ENCODE data around the gene NOC2L. TPM values are rescaled to one million over a fixed set of nuclear protein-coding genes. Genes with fewer than 3 reads are reported as not detected.
"Not testable (repeated sequence)": the region's sequence is repeated elsewhere in the genome, so short reads cannot be mapped to it uniquely, and the experiment has no call there.

The NOC2L gene
- polyA plus RNA-seq, 1 donor from 2014 or later: 64.9 TPM

DNA sequence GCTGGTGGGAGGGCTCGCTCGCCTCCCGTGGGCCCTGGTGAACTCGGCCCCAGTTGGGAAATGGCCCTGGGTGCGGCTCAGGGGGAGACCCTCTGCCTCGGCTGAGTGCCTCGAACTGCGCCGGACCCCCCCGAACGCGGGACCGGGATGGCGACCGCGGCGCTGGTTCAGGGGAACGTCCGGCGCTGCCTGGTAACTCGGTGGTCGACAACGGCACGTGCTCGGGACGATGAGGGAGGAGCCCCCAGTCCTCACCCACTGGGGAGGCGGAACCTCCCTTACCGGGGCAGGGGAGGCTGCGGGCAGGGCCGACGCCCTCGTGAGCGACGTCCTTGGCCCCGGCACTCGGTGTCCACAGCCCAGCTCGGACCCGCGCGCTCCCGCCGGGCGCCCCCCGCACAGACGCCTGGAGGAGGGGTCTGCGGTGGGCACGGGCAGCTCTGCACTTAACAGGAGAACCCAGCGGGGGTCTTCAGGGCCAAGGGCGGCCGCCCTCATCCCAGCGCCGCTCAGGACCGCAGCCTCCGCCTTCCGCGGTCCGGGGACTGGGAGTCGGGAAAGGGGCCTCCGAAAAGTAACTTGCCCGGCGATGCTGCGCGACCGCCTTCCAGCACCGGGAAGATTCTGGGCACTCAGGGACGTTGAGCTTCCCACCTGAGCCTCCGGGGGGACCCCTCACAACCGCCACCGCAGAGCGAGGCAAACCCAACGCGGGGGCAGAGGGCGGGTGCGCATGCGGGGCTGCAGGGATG, 39.1 kb upstream of the NOC2L start:
- Mint-ChIP-seq H3K9me3 (peaks cover 0 to 2% (median 0%) of the 10 kb centered on the region in 3 donors), H3K4me3 (no peak overlapping the region), H3K27ac (no peak overlapping the region), H3K36me3 (no peaks in the 10 kb centered on the region), H3K27me3 (peaks cover 34% of the 10 kb centered on the region), H3K4me1 (peaks cover 0 to 5% (median 4%) of the 10 kb centered on the region in 3 donors)

DNA sequence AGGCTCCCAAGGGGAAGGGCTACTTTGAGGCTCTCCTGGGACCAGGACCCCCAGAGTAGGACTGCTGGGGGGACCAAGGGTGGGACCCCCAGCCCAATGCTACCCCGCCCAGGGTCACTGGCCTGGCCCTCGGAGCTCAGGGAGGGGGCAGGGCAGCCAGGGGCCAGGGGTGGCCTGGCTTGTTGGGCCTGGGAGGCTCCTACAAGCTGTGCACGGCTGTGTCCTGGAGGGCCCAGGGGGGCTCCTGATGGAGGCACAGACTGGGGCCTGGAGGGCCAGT, 38.6 kb upstream of the NOC2L start:
- H3K36me3 Mint-ChIP-seq: no peaks in the 10 kb centered on the region
- H3K27ac Mint-ChIP-seq: no peak overlapping the region
- peaks cover 0 to 5% (median 3%) of the 10 kb centered on the region in 3 donors for H3K4me1 Mint-ChIP-seq
- H3K9me3 Mint-ChIP-seq: peaks cover 0 to 3% (median 0%) of the 10 kb centered on the region in 3 donors
- no peak overlapping the region for H3K4me3 Mint-ChIP-seq
- peaks cover 32% of the 10 kb centered on the region for H3K27me3 Mint-ChIP-seq

DNA sequence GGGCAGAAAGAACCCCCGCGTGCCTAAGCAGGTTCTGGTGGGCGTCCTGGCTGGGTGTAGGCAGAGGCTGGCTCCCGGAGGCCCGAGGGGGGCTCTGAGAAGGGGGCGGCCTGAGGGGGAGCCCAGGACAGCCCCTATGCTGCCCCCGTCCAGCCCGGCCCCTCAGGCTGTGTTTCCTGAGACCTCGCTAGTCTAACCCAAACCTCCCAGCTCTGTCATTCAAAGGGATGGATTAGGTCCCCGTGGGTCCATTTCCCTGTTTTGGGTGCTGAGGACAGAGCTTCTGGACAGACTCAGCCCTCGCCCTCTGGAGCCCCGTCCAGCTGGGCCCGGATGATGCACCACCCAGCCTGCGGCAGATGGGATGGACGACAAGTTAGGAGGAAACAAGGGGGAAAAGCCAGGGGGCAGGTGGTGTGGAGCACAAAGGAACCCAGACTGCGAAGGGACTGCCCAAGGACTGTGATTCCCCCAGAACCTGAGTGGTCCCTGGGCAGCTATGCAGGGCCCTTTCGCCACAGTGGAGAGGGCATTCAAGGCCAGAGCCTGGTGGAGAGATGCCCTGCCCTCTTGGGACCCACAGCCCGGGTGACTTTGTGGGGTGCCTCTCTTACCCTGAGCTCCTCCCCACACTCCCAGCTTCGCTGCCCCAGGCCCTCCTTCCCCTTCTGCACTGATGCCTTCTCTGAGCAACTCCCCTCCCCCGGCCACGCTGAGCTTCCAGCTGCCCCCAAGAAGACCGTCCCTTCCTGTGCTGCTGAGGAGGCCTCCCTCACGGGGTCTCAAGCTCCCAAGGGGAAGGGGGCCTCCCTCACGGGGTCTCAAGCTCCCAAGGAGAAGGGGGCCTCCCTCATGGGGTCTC, 38.0 kb upstream of the NOC2L start:
- peak overlapping the region in 1 of 4 donors; percentile 32 for H3K4me3 Mint-ChIP-seq
- H3K36me3 Mint-ChIP-seq: no peaks in the 10 kb centered on the region
- peaks cover 0 to 8% (median 2%) of the 10 kb centered on the region in 3 donors for H3K4me1 Mint-ChIP-seq
- peaks cover under 1 to 6% (median 2%) of the 10 kb centered on the region in 3 donors for H3K9me3 Mint-ChIP-seq
- H3K27me3 Mint-ChIP-seq: peaks cover 34% of the 10 kb centered on the region
- H3K27ac Mint-ChIP-seq: no peak overlapping the region

GRCh38 chr1:995665-996633, 36.9 kb upstream of the NOC2L start:
- Mint-ChIP-seq H3K27ac (peak overlapping the region in 1 of 3 donors; percentile 74), H3K4me1 (peaks cover 0 to 8% (median 1%) of the 10 kb centered on the region in 3 donors), H3K4me3 (peak overlapping the region in 1 of 4 donors; percentile 35), H3K36me3 (no peaks in the 10 kb centered on the region), H3K9me3 (peaks cover 2 to 12% (median 4%) of the 10 kb centered on the region in 3 donors), H3K27me3 (peaks cover 39% of the 10 kb centered on the region)

GRCh38 chr1:994546-994945, 35.5 kb upstream of the NOC2L start:
- H3K27me3 Mint-ChIP-seq: peaks cover 45% of the 10 kb centered on the region
- H3K9me3 Mint-ChIP-seq: peaks cover 2 to 12% (median 4%) of the 10 kb centered on the region in 3 donors
- H3K36me3 Mint-ChIP-seq, H3K4me1 Mint-ChIP-seq: not testable (repeated sequence)
- peak overlapping the region in 1 of 4 donors; percentile 35 for H3K4me3 Mint-ChIP-seq
- peak overlapping the region in 1 of 3 donors; percentile 74 for H3K27ac Mint-ChIP-seq

GRCh38 chr1:993379-993995, 34.4 kb upstream of the NOC2L start:
- Mint-ChIP-seq H3K4me3 (no peak overlapping the region), H3K27ac (peak overlapping the region in 1 of 3 donors; percentile 67), H3K4me1 (peaks cover 1 to 6% (median 4%) of the 10 kb centered on the region in 3 donors), H3K9me3 (peaks cover 2 to 12% (median 4%) of the 10 kb centered on the region in 3 donors), H3K27me3 (peaks cover 51% of the 10 kb centered on the region), H3K36me3 (peaks cover 2% of the 10 kb centered on the region)

DNA sequence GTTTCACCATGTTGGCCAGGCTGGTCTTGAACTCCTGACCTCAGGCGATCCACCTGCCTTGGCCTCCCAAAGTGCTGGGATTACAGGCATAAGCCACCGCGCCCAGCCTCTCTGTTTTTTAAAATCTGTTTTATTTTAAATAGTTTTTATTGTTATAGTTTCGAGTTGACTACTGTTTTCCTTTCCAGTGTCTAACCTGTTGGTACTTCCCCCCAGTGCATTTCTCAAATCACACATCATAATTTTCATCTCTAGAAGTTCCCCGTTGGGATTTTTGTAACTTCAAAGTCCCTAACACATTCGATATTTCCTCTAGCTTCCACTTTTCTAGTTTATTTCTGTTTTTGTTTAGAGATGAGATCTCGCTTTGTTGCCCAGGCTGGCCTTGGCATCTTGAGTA, 33.3 kb upstream of the NOC2L start:
- H3K4me1 Mint-ChIP-seq: peaks cover 1 to 6% (median 4%) of the 10 kb centered on the region in 3 donors
- H3K27me3 Mint-ChIP-seq: peaks cover 49% of the 10 kb centered on the region
- peaks cover 2 to 12% (median 4%) of the 10 kb centered on the region in 3 donors for H3K9me3 Mint-ChIP-seq
- no peak overlapping the region for H3K27ac Mint-ChIP-seq
- peaks cover 2% of the 10 kb centered on the region for H3K36me3 Mint-ChIP-seq
- peak overlapping the region in 1 of 4 donors; percentile 33 for H3K4me3 Mint-ChIP-seq

DNA sequence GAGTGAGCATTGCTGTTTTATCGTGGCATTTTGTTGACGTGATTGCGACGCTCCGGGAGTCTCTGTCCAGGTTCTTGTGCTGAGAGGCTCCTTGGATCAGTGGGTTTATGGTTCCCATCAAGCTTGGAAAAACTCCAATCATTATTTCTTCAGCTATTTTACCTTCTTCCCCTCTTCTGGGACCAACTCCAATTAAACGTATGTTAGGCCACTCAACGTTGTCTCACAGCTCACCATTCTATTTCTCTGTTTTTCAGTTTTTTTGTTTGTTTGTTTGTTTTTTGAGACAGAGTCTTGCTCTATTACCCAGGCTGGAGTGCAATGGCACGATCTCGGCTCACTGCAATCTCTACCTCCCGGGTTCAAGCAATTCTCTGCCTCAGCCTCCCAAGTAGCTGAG, 32.8 kb upstream of the NOC2L start:
- no peak overlapping the region for H3K4me3 Mint-ChIP-seq
- H3K27me3 Mint-ChIP-seq: peaks cover 45% of the 10 kb centered on the region
- peaks cover 2% of the 10 kb centered on the region for H3K36me3 Mint-ChIP-seq
- peaks cover 2 to 12% (median 4%) of the 10 kb centered on the region in 3 donors for H3K9me3 Mint-ChIP-seq
- H3K27ac Mint-ChIP-seq: no peak overlapping the region
- H3K4me1 Mint-ChIP-seq: peaks cover under 1 to 6% (median 4%) of the 10 kb centered on the region in 3 donors

- H3K4me1 Mint-ChIP-seq, H3K36me3 Mint-ChIP-seq: not testable (repeated sequence)
- Mint-ChIP-seq H3K27me3 (peaks cover 47% of the 10 kb centered on the region), H3K9me3 (peaks cover 2 to 12% (median 4%) of the 10 kb centered on the region in 3 donors), H3K27ac (peak overlapping the region in 2 of 3 donors; percentile 18 to 59), H3K4me3 (peak overlapping the region in 1 of 4 donors; percentile 2)
Measured at GRCh38 chr1:991275-991674, 32.2 kb upstream of the NOC2L start.

DNA sequence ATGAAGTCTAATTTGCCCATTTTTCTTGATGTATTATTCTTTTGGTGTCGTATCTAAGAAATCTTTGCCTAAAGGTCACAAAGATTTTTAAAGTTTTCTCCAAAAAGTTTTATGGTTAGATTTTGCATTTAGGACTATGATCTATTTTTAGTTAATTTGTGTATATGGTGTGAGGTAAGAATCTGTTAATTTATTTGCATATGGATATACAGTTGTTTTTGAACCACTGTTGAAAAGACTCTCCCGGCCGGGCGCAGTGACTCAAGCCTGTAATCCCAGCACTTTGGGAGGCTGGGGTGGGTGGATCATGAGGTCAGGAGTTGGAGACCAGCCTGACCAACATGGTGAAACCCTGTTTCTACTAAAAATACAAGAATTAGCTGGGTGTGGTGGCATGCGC, 29.0 kb upstream of the NOC2L start:
- Mint-ChIP-seq H3K27ac (peak overlapping the region in 1 of 3 donors; percentile 3), H3K27me3 (peaks cover 43% of the 10 kb centered on the region)
- not testable (repeated sequence) for H3K4me3 Mint-ChIP-seq, H3K9me3 Mint-ChIP-seq, H3K4me1 Mint-ChIP-seq, H3K36me3 Mint-ChIP-seq

DNA sequence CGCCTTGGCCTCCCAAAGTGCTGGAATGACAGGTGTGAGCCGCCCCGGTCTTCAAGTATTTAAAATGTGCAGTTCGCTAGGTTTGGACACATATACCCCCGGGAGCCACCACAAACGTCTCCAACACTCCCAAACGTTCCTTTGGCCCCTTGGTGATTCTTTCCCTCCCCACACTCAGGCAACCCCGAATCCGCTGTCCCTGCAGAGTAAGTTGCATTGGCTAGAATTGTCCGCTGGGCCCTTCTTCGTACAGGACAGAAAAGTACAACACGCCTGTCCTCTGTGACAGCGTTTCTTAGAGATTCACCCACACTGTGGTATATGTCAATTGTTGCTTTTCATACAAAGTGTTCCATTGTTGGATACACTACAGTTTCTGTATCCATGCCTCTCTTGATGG, 26.1 kb upstream of the NOC2L start:
- Mint-ChIP-seq H3K4me3 (peak overlapping the region in 1 of 4 donors; percentile 17), H3K27ac (no peak overlapping the region), H3K36me3 (peaks cover 2% of the 10 kb centered on the region), H3K9me3 (no peaks in the 10 kb centered on the region), H3K4me1 (peaks cover 0 to 4% (median 0%) of the 10 kb centered on the region in 3 donors), H3K27me3 (peaks cover 27% of the 10 kb centered on the region)

DNA sequence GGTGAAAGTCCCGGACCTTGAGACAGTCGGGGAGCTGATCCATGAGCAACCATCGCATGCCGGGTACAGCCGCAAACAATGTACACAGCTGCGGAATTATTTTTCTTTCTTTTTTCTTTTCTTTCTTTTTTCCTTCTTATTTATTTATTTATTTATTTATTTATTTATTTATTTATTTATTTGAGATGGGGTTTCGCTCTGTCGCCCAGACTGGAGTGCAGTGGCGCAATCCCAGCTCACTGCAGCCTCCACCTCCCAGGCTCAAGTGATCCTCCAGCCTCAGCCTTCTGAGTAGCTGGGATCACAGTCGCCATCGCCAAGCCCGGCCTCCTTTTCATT, 25.4 kb upstream of the NOC2L start:
- H3K4me3 Mint-ChIP-seq: no peak overlapping the region
- no peak overlapping the region for H3K27ac Mint-ChIP-seq
- H3K9me3 Mint-ChIP-seq: no peaks in the 10 kb centered on the region
- peaks cover 24% of the 10 kb centered on the region for H3K27me3 Mint-ChIP-seq
- peaks cover 2% of the 10 kb centered on the region for H3K36me3 Mint-ChIP-seq
- peaks cover 0 to under 1% (median 0%) of the 10 kb centered on the region in 3 donors for H3K4me1 Mint-ChIP-seq

- Mint-ChIP-seq H3K9me3 (no peaks in the 10 kb centered on the region), H3K27me3 (peaks cover 22% of the 10 kb centered on the region), H3K36me3 (peaks cover 2% of the 10 kb centered on the region), H3K27ac (no peak overlapping the region), H3K4me3 (no peak overlapping the region), H3K4me1 (no peaks in the 10 kb centered on the region)
Measured at GRCh38 chr1:983798-984475, 24.9 kb upstream of the NOC2L start.

Data from IgD-negative memory B cell (primary cell).